SKM-1 (cell line): ENCODE measurements around the gene PLP2.
"Not testable (repeated sequence)": the region's sequence is repeated elsewhere in the genome, so short reads cannot be mapped to it uniquely, and the experiment has no call there.

Experiments
- DNase-seq: peaks from one replicate; lab custom pipeline; 2025; ENCODE audit not compliant: unreplicated experiment; lab: John Stamatoyannopoulos, UW

Gene PLP2, protein sequence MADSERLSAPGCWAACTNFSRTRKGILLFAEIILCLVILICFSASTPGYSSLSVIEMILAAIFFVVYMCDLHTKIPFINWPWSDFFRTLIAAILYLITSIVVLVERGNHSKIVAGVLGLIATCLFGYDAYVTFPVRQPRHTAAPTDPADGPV

DNA sequence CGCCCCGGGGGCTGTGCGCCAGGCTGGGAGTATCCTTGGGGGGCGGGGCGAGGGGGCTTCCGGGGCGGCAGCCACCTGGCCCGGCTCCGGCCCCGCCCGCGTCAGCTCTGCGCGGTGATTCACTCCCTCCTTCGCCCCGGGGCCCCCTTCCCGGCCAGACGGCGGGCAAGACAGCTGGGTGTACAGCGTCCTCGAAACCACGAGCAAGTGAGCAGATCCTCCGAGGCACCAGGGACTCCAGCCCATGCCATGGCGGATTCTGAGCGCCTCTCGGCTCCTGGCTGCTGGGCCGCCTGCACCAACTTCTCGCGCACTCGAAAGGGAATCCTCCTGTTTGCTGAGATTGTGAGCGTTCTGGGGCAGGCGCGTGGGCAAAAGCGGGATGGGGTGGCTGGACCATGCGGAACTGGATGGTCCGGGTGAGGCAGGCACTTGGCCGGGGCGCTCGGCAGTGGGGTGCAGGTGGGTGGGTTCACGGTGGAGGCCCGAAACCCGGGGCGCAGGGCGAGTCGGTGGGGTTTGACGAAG lies at the start of gene PLP2:
Gene PLP2 (plus strand): TSS at position 147 of the 528 bp plus-strand sequence. CDS start 103 bp downstream, at position 250.
- no peak for DNase-seq

DNA sequence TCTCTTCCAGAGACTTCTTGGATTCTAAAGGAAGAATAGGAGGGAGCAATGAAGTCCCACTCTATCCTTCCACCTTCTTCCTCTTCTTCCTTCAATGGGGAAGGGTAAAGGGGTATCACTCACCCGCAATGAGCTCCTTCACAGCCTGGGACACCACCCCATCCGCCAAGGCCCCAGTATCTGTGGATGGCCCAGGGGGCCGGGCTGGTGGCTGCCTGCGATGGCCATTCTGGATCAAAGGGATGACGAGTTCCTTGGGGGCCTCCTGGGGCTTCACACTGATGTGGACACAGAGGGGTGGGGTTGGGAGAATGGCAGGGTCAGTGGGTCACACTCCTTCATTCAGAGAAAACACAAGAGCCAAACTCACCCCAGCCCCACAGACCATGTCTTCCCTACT lies 49.2 kb upstream of the PLP2 start:
- DNase-seq: no peak

DNA sequence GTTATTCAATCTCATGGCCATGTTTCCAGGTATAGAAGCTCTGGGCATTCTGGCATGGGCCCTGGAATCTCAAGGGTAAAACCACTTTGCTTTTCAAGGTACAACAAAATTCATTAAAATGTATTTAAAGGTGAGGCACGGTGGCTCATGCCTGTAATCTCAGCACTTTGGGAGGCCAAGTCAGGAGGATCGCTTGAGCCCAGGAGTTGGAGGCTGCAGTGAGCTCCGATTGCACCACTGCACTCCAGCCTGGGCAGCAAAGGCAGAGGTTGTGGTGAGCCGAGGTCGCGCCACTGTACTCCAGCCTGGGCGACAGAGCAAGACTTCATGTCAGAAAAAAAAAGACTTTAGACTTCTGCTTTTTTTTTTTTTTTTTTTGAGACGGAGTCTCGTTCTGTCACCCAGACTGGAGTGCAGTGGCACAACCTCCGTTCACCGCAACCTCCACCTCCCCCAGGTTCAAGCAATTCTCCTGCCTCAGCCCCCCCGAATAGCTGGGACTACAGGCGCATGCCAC lies 43.9 kb upstream of the PLP2 start:
- DNase-seq: peak; percentile 6

DNA sequence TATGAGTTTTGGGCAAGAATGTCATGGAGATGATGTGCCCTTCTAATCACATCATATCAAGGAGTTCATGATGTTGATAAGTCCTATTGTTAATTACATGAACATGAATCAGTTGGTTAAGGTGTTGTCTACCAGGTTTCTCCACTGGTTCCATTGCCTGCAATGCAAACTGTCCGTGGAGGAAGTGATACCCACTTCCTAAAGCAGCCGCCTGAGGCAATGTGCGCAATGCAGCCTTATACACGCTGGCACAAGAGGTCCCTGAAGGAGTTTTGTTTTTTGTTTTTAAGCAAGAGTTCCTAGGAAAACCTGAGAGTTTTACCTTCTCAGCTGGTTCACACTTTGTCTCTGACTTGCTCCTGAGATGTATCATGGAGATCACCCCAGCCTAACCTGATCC lies 42.3 kb upstream of the PLP2 start:
- DNase-seq: peak; percentile 4

DNA sequence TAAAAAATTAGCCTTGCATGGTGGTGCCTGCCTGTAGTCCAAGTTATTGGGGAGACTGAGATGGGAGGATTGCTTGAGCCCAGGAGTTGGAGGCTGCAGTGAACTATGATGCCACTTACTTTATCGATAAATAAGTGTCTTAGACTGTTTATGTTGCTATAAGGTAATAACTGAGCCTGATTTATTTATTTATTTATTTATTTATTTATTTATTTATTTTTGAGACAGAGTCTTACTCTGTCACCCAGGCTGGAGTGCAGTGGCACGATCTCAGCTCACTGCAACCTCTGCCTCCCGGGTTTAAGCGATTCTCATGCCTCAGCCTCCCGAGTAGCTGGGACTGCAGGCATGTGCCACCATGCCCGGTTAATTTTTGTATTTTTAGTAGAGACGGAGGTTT lies 39.4 kb upstream of the PLP2 start:
- not testable (repeated sequence) for DNase-seq

DNA sequence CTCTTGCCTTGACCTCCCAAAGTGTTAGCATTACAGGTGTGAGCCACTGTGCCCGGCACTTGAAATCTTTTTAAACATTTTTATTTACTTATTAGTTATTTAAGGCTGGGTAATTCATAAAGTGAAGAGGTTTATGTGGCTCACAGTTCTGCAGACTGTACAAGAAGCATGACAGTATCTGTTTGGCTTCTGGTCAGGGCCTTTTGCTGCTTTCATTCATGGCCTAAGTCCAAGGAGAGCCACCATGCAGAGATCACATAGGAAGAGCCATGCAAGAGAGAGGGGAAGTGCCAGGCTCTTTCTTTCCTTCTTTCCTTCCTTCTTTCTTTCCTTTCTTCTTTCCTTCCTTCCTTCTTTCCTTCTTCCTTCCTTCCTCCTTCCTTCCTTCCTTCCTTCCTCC lies 37.9 kb upstream of the PLP2 start:
- DNase-seq: no peak

DNA sequence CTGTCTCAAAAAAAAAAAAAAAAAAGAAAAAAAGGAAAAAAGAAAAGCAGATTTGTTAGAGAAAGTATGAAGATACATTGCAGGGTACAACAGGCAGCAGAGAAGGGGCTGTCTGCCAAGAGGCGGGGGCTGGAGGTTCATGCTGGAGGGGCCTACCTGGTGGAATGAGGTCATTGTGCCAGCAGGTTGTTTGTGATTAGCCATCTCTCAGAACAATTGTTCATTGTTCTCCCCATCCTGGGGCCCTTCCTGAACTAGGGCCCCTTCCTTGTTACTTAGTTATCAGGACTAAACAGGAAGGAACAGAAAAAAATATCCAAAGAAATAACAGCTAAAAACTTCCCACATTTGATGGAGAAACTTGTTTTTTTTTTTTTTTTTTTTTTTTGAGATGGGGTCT lies 34.2 kb upstream of the PLP2 start:
- no peak for DNase-seq

DNA sequence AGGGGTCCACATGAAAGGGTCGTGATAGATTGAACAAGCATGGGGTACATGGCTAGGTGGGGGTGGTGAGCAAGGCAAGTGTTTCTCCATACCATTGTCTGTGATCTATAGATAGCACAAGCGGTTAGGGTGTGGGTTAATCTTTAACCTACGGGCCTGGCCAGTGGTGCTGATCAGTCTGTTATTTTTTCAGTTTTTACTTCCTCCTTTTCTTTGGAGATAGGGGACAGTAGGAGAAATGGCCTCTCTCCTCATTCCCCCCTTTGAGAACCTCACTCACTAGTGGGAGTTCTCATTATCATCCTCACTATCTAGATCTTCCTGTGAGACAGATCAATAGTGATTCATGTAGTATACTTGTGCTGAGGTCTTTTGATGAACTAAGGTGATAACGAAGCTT lies 32.0 kb upstream of the PLP2 start:
- no peak for DNase-seq

DNA sequence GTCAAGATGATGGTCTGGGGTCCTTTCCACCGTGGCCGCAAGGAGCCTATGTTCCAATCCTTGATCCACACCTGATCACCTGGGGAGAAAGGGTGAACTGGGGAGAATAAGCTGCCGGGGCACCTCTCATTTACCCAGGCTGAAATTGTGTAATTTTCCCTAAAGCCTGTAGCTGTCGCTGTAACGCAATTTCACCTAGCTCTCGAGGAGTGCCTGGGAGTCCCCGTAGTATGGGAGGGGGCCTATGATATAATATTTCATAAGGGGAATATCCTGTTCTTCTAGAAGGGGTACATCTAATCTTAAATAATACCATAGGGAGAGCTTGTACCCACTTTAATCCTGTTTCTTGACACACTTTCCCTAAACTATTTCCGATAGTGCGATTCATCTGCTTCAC lies 29.4 kb upstream of the PLP2 start:
- DNase-seq: peak; percentile 2

DNA sequence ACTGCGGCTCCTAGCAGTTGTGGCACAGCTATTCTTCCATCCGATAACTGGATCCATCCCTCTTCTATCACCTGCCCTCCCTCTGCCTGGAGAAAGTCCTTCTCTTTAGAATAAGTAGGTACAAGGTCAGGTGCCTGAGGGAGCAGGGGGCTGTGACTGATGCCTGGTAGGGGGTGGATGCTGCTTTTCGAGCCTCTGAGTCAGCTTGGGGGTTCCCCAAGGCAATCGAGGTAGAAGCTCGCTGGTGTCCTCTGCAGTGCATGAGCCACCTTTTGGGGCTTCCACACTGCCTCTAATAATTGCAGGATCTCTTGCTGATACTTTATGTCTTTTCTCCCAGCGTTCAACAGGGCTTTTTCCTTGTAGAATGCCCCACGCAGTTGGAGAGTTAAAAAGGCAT lies 28.5 kb upstream of the PLP2 start:
- not testable (repeated sequence) for DNase-seq

DNA sequence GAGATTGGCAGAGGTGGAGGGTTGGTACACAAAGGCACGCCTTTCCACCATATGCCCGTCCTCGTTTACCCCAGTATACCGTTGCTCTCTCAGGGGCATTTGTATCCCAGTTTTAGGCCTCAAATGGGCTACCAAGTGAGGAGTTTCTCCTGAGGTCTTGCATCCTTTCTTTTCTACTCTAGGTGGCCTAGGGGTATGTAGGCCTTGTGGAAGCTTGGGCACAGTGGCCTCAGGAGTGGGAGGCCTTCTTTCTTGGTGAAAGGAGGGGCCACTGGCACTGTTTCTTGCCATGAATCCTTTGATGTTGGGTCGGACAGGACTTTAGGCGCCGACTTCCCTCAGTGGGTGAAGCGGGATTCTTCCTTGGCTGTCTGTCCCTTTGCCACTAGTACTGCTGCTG lies 24.4 kb upstream of the PLP2 start:
- no peak for DNase-seq

DNA sequence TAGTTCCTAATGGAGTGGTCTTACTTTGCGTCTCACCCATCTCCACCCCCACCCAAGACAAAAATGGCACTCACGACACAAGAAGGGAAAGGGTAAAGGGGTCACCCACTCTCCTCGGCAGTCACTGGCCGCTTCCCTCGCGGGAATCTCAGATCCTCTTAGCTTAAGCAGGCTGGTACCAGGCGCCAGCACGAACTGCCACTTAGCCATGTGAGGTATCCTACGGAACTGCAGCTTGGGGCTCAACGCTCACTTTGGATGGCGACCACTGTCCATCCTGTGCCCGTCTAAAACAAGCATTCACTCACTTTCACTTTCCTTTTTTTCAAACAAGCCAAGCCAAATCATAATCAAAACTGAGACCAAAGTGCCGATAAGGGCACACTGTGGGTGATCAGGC lies 23.8 kb upstream of the PLP2 start:
- DNase-seq: no peak

DNA sequence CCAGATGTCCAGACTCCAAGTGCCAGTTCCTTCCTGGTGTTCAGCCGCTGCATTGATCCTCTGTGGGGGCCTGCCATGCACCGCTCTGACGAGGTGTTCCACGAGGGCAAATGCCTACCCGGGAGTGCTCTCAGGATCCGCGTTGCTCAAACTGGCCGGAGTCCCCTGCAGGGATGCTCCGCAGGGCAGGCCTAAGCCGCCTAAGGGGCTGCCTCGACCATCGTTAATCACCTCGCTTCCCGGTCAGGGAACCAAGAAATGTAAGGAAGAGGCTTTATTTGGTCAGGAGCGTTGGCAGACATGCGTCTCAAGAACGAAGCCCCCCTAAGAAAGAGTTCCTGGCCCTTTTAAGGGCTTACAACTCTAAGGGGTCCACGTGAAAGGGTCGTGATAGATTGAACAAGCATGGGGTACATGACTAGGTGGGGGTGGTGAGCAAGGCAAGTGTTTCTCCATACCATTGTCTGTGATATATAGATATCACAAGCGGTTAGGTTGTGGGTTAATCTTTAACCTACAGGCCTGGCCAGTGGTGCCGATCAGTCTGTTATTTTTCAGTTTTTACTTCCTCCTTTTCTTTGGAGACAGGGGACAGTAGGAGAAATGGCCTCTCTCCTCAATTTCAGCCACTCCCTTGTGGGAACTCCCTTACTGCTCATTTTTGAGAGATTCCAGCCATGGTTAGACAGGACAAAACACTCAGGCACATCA lies 23.2 kb upstream of the PLP2 start:
- not testable (repeated sequence) for DNase-seq

DNA sequence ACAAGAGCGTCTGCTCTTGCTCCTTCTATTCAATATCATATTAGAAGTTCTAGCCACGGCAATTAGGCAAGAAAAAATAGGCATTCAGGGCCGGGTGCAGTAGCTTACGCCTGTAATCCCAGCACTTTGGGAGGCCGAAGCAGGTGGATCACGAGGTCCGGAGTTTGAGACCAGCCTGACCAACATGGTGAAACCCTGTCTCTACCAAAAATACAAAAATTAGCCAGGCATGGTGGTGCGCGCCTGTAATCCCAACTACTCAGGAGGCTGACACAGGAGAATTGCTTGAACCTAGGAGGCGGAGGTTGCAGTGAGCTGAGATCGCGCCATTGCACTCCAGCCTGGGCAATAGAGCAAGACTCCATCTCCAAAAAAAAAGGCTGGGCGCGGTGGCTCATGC lies 22.4 kb upstream of the PLP2 start:
- DNase-seq: not testable (repeated sequence)

DNA sequence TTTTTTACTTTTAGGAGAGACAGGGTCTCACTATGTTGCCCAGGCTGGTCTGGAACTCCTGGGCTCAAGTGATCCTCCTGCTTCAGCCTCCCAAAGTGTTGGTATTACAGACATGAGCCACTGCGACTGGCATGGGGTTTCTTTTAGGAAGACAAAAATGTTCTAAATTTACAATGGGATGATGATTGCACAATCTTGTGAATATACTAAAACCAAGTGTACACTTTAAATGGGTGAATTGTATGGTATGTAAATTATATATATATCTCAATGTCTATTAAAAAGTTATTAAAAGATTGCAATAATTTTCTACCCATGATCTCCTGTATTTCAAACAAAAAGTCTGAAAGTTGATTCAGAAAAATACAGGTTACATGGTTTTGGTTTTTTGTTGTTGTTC lies 18.2 kb upstream of the PLP2 start:
- no peak for DNase-seq

DNA sequence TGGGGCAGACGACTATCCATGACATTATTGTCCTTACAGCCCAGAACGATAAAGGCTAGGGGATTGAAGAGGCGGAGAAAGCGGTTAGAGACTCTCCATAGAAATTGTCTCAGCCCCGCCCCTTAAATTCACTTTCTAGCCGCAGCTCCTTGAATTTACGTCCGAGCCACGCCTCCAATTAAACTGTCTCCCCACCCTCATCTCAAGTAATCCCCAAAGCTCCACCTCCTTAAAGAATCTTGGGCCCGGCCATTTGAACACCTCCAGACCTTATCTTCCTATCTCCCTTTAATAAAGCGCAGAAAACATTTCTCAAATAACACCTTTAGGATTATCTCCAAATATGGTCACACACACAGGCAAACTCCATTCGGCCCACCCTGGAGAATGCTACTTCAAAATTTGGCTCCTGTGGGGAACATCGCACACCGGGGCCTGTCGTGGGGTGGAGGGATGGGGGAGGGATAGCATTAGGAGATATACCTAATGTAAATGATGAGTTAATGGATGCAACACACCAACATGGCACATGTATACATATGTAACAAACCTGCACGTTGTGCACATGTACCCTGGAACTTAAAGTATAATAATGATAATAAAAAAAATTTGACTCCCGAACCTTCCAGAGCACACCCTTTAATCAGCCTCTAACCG lies 16.3 kb upstream of the PLP2 start:
- no peak for DNase-seq

DNA sequence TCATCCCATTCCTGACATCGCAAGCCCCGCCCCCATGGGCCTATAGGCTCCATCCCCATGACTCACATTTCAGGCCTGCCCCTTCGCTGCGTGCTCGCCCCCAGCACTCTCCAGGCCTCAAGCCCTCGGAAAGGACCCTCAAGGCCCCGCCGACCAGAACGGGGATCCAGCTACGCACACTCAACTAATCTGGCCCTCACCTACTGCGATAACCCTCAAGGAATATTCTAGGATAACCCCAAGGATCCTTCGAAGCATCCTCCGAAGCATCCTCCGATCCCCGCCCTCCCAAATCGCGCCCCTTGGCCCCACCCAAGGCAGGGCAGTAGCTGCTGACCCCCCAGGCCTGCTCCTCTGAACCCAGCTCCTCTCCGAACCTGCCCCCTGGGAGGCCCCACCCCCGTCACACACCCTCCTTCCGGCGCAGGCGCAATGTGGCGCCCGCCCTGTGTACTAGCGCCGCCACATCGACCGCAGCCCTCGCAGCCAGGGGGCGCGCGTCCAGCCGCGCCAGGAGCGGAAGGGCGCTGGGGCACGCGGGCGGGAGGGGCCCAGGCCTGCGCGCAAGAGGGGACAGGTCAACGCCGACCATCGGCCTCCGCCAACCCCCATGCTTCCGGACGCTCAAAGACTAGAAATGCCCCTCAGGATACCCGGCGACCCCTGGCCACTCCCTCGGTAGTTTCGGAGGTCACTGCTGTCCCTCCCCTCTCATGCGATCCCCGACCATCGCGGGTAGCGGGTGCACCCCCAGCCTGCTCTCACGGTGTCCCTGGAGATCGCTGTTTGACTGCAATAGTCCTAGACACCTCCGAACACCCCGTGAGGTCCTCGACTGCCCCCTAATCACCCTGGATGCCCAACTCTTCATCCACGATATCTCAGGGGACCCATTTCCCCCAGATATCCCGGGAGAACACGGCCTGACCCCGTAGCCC lies 15.5 kb upstream of the PLP2 start:
- peak; percentile 34 for DNase-seq

DNA sequence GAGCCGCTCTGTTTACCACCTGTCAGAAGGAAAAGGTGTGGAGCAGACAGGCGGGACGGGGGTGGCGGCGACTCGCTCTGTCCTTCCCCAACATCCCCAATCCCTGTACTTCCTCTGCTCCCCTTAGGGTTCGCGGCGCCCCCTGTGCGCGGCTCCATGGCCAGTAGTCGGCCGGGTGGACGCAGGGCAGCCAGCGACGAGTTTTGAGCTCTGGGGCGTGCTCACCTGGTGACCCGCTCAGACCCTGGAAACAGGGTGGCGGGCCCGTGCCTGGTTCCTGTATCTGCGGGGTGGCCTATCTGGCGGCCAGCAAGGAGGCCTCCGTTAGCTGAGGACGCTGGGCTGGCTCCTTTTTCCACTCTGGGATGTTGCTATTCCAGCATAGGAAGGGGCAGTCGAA lies 14.5 kb upstream of the PLP2 start:
- no peak for DNase-seq

DNA sequence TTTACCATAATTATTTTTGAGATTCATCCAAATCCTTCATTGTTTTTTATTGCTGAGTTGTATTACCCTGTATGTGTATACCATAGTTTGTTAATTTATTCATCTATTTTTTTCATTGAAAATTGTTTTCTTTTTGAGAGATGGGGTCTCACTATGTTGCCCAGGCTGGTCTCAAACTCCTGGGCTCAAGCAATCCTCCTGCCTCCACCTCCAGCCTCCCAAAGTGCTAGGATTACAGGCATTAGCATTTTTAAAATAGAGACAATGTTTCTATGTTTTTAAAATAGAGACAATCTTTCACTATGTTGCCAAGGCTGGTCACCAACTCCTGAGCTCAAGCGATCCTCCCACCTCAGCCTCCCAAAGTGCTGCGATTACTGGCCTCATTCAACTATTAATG lies 10.8 kb upstream of the PLP2 start:
- no peak for DNase-seq

DNA sequence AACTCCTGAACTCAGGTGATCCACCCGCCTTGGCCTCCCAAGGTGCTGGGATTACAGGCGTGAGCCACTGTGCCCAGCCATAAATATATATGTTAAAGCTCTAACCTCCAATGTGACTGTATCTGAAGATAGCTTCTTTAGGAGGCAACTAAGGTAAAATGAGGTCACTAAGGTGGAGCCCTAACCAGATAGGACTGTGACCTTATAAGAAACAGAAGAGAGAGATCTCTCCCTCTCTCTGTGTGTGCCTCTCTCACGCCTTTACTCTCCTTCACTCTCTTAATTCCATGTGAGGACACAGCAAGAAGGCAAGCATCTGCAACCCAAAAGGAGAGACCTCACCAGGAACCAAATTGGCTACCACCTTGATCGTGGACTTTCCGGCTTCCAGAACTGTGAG lies 10.1 kb upstream of the PLP2 start:
- DNase-seq: no peak

DNA sequence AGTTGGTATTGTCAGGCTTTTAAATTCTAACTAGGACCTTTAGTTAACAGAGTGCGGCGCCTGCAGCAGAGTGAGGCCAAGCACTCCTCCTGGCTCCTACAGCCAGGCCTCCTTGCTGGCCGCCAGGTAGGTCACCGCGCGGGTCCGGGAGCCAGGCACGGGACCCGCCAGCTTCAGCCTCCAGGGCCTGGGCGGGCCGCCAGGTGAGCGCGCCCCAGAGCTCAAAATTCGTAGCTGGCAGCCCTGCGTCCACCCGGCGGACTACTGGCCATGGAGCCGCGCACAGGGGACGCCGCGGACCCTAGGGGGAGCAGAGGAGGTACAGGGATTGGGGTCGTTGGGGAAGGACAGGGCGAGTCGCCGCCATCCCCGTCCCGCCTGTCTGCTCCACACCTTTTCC lies 9.1 kb upstream of the PLP2 start, which contains the start of gene MAGIX:
Gene MAGIX (plus strand): TSS at position 139 of the 400 bp plus-strand sequence. CDS start 132 bp downstream, at position 271.
- no peak for DNase-seq
